Right ventricle myocardium superior (tissue), 1 donor: ENCODE measurements around the gene CCDC182. TPM values are rescaled to one million over a fixed set of nuclear protein-coding genes. Genes with fewer than 3 reads are reported as not detected.
A peak's percentile ranks its signal among the peaks of the same experiment; 100 is the strongest.

ENCODE experiments used
- ATAC-seq: fragments of 200-7000 bp; cut with Tn5 transposase; one replicate; pipeline ENCODE4 v1.9.1; 2020; ENCODE audit warnings: mild to moderate bottlenecking; ENCODE audit not compliant: poor library complexity
- DNase-seq: peaks from one replicate; pipeline ENCODE4 v3.0.0-alpha.2; 2020
- intact Hi-C: fragments of 100-400 bp; cut with DNase I; formaldehyde crosslinking; loops from one replicate; pipeline ENCODE4 v1.11.2; 2022
- total RNA-seq: library from RNA; stranded (reverse); fragmentation: NEBNext Ultra II Directional; extraction: Animal tissue kit (Norgen Biotek cat#: 25700); gene quantifications from one replicate; pipeline ENCODE4 v1.2.1, GENCODE V29; 2021
- donor health status: DM: no; HTN: yes; CAD: no; lungs with severe emphysema.

Gene CCDC182
- total RNA-seq, 1 donor from 2014 or later = not detected

DNA sequence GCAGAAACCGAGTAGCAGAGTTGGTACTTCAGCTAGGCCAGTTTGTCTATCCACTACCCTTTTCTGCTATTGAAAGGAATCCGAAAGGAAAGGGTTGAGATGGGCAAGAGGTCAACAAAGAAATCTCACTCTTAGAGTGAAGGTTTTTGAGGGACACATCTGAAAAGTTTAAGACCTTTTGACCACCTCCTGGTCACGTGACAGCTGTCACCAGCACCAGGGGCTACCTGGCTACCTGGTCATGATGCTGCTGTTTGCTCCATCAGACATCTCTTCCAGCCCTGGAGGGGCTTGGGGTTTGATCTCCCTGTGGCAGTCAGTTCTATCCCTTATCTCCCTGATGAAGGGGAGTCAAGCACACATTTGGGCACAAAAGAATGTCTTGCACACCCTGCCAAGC is 7.6 kb downstream of the CCDC182 start:
- intact Hi-C loops = no loop called here

GRCh38 chr17:57735707-57736106 is 9.4 kb downstream of the CCDC182 start:
- DNase-seq (no peak), ATAC-seq (no peak)
- intact Hi-C loops = no loop called here

More for the DNA sequence above, 7.6 kb downstream of the CCDC182 start:
- no peak for ATAC-seq
- DNase-seq = no peak

DNA sequence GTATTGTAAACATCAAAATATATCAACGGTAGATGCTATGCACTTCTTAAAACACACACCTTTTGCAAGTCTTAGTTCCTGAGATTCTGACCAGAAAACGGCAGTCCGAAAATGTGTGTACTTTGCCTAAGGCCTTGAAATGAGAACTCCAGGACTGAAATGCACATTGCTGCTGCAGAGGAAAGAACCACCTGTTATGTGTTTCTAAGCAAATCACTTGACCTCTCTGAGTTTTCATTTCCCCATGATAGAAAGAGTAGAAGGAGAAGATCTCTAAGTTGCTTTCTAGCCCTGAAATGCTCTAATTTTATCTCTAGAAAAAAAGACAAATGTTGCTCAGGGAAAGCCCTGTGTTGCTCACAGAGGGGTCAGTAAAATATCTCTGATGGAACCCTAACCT is 9.9 kb downstream of the CCDC182 start:
- intact Hi-C loops = no loop called here
- DNase-seq (no peak), ATAC-seq (no peak)

GRCh38 chr17:57733085-57733484 is 12.0 kb downstream of the CCDC182 start:
- intact Hi-C loops = no loop called here
- DNase-seq = no peak
- ATAC-seq = no peak

DNA sequence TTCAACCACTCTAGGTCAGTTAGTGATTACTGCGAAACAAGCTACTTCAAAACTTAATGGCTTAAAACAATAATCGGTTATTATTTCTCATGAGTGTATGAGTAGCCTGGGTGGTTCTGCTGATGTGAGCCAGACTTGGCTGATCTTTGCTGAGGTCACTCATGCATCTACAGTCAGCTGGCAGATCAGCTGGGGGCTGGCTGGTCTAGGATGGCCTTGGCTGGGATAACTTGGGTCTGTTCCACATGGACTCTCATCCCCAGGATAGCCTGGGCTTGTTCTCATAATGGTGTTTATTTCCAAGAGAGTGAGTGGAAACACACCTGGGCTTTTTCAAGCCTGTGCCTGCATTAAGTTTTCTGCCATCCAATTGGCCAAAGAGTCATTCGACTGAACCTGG is 13.0 kb downstream of the CCDC182 start:
- ATAC-seq = no peak
- no peak for DNase-seq
- intact Hi-C loops = no loop called here

GRCh38 chr17:57730026-57730701 is 14.9 kb downstream of the CCDC182 start:
- no peak for DNase-seq
- no peak for ATAC-seq
- intact Hi-C loops = no loop called here

DNA sequence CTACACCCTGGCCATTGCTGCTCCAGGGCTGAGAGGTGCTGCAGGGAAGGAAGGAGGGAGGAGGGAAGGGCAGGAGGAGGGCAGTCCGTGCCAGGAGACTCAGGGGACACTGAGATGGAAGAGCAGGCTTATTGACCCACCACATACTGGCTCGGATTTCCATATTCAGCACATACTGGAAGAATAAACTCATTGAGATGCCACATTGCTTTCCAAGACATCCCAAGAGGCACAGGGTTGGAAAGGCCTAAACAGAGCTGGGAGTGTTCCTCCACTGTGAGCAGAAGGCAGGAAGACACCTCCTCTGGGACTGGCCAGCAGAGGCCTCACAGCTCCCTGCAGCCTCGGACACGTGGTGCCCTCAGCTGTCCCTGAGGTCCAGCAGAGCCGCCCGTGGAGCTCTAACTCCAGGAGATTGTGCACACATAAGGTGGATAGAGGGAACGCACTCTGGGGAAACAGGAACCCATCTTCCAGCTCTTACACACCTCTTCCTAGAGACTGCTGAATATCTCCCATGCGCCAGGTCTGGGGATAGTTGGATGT is 17.4 kb downstream of the CCDC182 start:
- intact Hi-C loops = no loop called here
- no peak for DNase-seq
- ATAC-seq = no peak

DNA sequence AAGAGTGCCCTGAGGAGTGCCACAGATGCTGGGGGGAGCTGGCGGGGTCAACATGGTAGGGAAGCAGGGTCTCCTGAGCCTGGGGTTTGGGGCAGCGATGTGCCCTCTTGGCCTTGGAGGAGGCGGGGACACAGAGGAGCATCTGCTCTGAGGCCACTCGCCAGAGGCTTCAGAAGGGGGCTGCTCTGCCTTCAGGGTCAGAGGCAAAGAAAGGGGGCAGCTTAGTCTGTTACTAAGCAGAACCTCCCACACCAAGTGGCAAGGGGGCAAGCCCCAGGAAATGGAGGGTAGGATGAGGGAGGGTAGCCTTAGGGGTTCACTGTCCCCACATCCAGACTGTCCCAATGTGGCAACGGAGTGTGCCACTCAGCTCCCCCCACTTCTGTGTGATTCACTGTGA is 18.3 kb downstream of the CCDC182 start:
- no peak for ATAC-seq
- intact Hi-C loops = no loop called here
- no peak for DNase-seq

GRCh38 chr17:57726213-57726790 is 18.8 kb downstream of the CCDC182 start:
- intact Hi-C loops = no loop called here
- ATAC-seq = no peak

DNA sequence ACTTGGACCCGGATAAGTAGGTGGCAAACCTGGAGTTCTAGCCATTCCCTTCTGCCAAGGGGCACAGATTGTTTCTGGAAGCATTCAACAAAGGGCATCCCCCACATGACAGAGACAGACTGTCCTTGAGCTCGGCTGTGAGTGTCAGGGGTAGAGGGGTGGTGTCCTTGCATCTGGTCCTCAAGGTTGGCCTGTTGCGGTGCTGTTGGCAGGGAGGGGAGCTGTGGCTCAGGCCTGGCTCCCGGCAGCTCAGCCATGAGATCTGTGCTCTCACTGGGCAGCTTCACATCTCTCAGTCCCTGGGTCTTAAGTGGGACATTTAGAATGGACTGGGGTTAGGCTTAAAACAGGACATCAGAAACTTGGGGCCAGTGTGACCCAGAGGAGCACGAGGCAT is 20.4 kb downstream of the CCDC182 start:
- no peak for ATAC-seq
- intact Hi-C loops = no loop called here
- DNase-seq = no peak

More at GRCh38 chr17:57726213-57726790, 18.8 kb downstream of the CCDC182 start:
- DNase-seq = no peak

DNA sequence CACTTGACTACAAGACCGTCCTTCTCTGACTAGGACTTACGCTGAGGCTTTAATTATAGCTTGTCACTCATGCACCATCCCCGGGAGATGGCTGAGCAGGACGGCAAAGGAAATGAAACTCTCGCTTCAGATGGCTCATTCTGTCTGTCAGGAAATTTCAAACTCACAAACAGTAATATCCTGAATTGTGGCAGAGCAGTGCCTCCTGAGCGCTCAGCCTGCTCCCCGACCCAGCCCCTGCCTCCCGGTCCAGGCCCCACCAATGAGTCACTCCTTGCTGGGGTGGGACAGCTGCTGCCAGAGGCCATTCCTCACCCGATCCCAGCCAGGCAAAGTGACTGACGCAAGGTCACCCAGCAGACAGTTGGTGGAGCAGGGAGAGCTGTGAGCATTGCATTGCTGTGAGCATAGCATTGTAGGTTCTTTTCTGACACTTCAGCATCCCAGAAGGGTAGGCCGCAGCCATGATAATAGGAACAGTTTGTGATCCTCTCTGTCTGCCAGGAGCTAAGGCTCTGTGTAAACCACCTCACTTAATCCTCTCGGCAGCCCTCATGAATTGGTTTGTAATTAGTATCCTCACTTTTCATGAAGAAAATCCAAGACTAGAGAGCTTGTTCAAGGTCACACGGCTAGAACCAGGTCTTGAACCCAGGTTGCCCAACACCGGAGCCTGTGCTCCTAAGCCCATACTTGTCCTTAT is 20.9 kb downstream of the CCDC182 start:
- ATAC-seq = no peak
- DNase-seq = no peak

GRCh38 chr17:57723427-57724025 is 21.6 kb downstream of the CCDC182 start:
- intact Hi-C loops = no loop called here
- ATAC-seq (no peak), DNase-seq (no peak)

More for the DNA sequence above, 20.9 kb downstream of the CCDC182 start:
- intact Hi-C loops = no loop called here

- intact Hi-C loops = no loop called here
- ATAC-seq (no peak), DNase-seq (no peak)
Observed at GRCh38 chr17:57722704-57723043, 22.4 kb downstream of the CCDC182 start.

- ATAC-seq = no peak
- intact Hi-C loops = no loop called here
Observed at GRCh38 chr17:57721967-57722703, 23.0 kb downstream of the CCDC182 start.

GRCh38 chr17:57720386-57721035 is 24.6 kb downstream of the CCDC182 start:
- DNase-seq (no peak), ATAC-seq (no peak)
- intact Hi-C loops = no loop called here

More at GRCh38 chr17:57721967-57722703, 23.0 kb downstream of the CCDC182 start:
- no peak for DNase-seq

DNA sequence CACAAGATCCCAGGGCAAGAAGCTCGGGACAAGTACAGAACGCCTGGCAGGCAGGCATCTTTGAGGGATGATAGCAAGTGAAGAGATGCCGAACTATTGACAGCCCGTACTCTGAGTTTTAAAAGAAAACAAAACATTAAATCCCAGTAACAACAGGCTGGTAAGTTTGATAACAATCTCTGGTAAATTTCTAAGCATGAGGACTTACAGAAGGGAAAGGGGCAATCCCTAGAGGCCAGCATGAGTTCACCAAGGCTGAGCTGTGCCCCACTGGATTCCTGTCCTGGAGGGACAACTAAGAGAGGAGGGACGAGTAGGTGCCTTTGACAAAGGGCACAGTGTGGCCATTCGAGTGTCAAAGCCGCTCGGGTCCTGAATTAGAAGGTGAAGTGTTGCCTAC is 26.2 kb downstream of the CCDC182 start:
- ATAC-seq (no peak), DNase-seq (no peak)
- intact Hi-C loops = no loop called here

GRCh38 chr17:57715981-57716380 is 29.1 kb downstream of the CCDC182 start:
- no peak for ATAC-seq
- intact Hi-C loops = no loop called here
- no peak for DNase-seq

- intact Hi-C loops = no loop called here
- DNase-seq = no peak
- peak; percentile 20 for ATAC-seq
Observed at GRCh38 chr17:57714665-57715180, 30.4 kb downstream of the CCDC182 start.
